ENCODE results near the gene MGAT4A. TPM values are rescaled to one million over a fixed set of nuclear protein-coding genes. Genes with fewer than 3 reads are reported as not detected.

MGAT4A gene
- total and polyA plus RNA-seq, 2 of the 13 experiments (the other 11 are each of a cell fraction or from before 2014, with no cell fraction given) = 47.2 to 90.9 TPM

- Histone ChIP-seq H3K4me1 (ENCODE audit: insufficient read depth, low read length) (peaks cover 61% of the 10 kb centered on the region), H3K4me2 (ENCODE audit: low read depth, low read length) (no peak overlapping the region), H4K20me1 (ENCODE audit: insufficient read depth, low read length) (no peaks in the 10 kb centered on the region), H3K27ac (ENCODE audit: extremely low read length, insufficient read depth, low read length) (no peak overlapping the region), H2AFZ (ENCODE audit: low read length) (no peak overlapping the region), H3K4me3 (replicated peaks in 1 of 3; ENCODE audit: insufficient read depth in 1 of 3, low read depth in 2 of 3, low read length in 3 of 3) (no peak overlapping the region), H3K36me3 (replicated peaks in 1 of 2; ENCODE audit: control insufficient read depth in 1 of 2, insufficient read depth in 2 of 2, low read length in 2 of 2) (no peaks in the 10 kb centered on the region), H3K79me2 (ENCODE audit: insufficient read depth, low read length) (no peaks in the 10 kb centered on the region), H3K27me3 (ENCODE audit: control insufficient read depth in 1 of 2, insufficient read depth in 2 of 2, low read length in 2 of 2) (no peaks in the 10 kb centered on the region), H3K9me3 (ENCODE audit: low read length) (no peaks in the 10 kb centered on the region), H3K9ac (ENCODE audit: insufficient read depth, low read depth, low read length) (no peak overlapping the region)
- BruUV-seq (replicated peaks) = no TSS peak
- in situ Hi-C loops (cut with HindIII; ENCODE audit: extremely low pct_ligation_motif_present, low pct_unique_long_range_greater_than_20kb) (no loop called here), intact Hi-C loops (cut with micrococcal nuclease; ENCODE audit: unreplicated experiment) (no loop called here)
- TF ChIP-seq ADNP (CRISPR knock-in tag; IDR thresholded peaks at IDR 0.05) (no peak), ZMYM3 (CRISPR knock-in tag; IDR thresholded peaks at IDR 0.05) (peak; percentile 82)
- WGBS (ENCODE audit: low lambda C conversion rate) = 75% methylated on average over 2 of the region's 2 CpGs
- CTCF ChIA-PET (ENCODE audit: low intra/inter-chr PET ratio, low total read pairs) = no interaction called here
- FAIRE-seq = no peak
- DNase-seq (ENCODE audit: low spot score) = no peak
- POLR2A ChIA-PET = interaction anchor here (2.2 kb wide), 1 partner anchor 25 kb away, joined by 7 read pairs; no protein-coding TSS in a partner anchor
- ATAC-seq = no peak
These were observed 40.3 kb upstream of the MGAT4A start for GRCh38 chr2:98771264-98771663.

DNA sequence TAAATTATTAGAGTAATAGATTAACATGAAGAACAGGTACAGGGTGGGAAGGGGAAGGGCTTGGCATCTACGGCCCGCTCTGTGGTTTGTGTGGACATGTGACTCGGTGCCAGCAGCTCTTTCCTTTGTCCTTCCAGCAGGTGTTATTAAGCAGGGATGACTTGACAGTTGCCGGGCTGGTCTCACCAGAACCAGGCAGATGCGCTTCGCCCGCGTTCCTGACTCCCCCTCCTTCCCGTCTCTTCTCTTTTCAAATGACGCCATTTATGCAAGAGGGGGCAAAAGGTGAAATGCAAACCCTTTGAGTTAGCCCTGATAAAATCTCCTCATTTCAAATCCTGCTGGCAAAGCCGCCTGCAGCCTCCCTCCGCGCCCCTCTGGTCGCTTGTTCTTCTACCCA lies 38.9 kb upstream of the MGAT4A start:
- intact Hi-C loops (cut with micrococcal nuclease; ENCODE audit: unreplicated experiment) = loop anchor here (2.0 to 5.0 kb wide), 2 partner anchors 25 to 37 kb away; partner anchors contain the start of gene MGAT4A
- CTCF ChIA-PET (ENCODE audit: low intra/inter-chr PET ratio, low total read pairs) = no interaction called here
- FAIRE-seq (no peak), ATAC-seq (no peak), DNase-seq (ENCODE audit: low spot score) (peak; percentile 40)
- no peaks in the 10 kb centered on the region for H3K36me3 ChIP-seq (replicated peaks in 1 of 2; ENCODE audit: control insufficient read depth in 1 of 2, insufficient read depth in 2 of 2, low read length in 2 of 2)
- peak overlapping the region; percentile 73; the same call in 1 of the 2 replicates for H3K4me2 ChIP-seq (ENCODE audit: low read depth, low read length)
- peaks cover 57% of the 10 kb centered on the region for H3K4me1 ChIP-seq (ENCODE audit: insufficient read depth, low read length)
- no peaks in the 10 kb centered on the region for H3K27me3 ChIP-seq (ENCODE audit: control insufficient read depth in 1 of 2, insufficient read depth in 2 of 2, low read length in 2 of 2)
- in situ Hi-C loops (cut with HindIII; ENCODE audit: extremely low pct_ligation_motif_present, low pct_unique_long_range_greater_than_20kb) = loop anchor here (5.0 kb wide), 1 partner anchor 48 kb away; no protein-coding TSS in a partner anchor
- TF ChIP-seq ZFP36L1 (CRISPR knock-in tag; IDR thresholded peaks at IDR 0.05) = no peak
- TF ChIP-seq, protein P1, sequence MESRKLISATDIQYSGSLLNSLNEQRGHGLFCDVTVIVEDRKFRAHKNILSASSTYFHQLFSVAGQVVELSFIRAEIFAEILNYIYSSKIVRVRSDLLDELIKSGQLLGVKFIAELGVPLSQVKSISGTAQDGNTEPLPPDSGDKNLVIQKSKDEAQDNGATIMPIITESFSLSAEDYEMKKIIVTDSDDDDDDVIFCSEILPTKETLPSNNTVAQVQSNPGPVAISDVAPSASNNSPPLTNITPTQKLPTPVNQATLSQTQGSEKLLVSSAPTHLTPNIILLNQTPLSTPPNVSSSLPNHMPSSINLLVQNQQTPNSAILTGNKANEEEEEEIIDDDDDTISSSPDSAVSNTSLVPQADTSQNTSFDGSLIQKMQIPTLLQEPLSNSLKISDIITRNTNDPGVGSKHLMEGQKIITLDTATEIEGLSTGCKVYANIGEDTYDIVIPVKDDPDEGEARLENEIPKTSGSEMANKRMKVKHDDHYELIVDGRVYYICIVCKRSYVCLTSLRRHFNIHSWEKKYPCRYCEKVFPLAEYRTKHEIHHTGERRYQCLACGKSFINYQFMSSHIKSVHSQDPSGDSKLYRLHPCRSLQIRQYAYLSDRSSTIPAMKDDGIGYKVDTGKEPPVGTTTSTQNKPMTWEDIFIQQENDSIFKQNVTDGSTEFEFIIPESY (CRISPR knock-in tag; IDR thresholded peaks at IDR 0.05) = peak; percentile 90
- peak; percentile 80 for TF ChIP-seq RFX5 (IDR thresholded peaks at IDR 0.05; ENCODE audit: low read depth, low read length)
- no peak for TF ChIP-seq PRMT3 (CRISPR knock-in tag; IDR thresholded peaks at IDR 0.05; ENCODE audit: borderline replicate concordance, low read depth)
- no TSS peak for BruUV-seq (replicated peaks)
- no peaks in the 10 kb centered on the region for H4K20me1 ChIP-seq (ENCODE audit: insufficient read depth, low read length)
- H3K9ac ChIP-seq (ENCODE audit: insufficient read depth, low read depth, low read length) = no peak overlapping the region
- H3K79me2 ChIP-seq (ENCODE audit: insufficient read depth, low read length) = no peaks in the 10 kb centered on the region
- 82% methylated on average over 14 of the region's 14 CpGs for WGBS (ENCODE audit: low lambda C conversion rate)
- POLR2A ChIA-PET = interaction anchor here (0.6 kb wide), 1 partner anchor 793 kb away, joined by 3 read pairs; no protein-coding TSS in a partner anchor
- H3K9me3 ChIP-seq (ENCODE audit: low read length) = no peaks in the 10 kb centered on the region
- no peak overlapping the region for H2AFZ ChIP-seq (ENCODE audit: low read length)
- H3K27ac ChIP-seq (ENCODE audit: extremely low read length, insufficient read depth, low read length) = no peak overlapping the region
- peak overlapping the region in 1 of 3 experiments; percentile 13; a peak in 1 of 6 replicates for H3K4me3 ChIP-seq (replicated peaks in 1 of 3; ENCODE audit: insufficient read depth in 1 of 3, low read depth in 2 of 3, low read length in 3 of 3)
